Neural crest cell (in vitro differentiated cells): Measurements from ENCODE around the gene RPTOR. TPM values are rescaled to one million over a fixed set of nuclear protein-coding genes. Genes with fewer than 3 reads are reported as not detected.

ENCODE experiments used
- DNase-seq: peaks from one replicate; pipeline ENCODE4 v3.0.0; 2021; ENCODE audit warnings: low read depth, mixed read lengths, low spot score
- H3K27ac Mint-ChIP-seq: one replicate; pipeline ENCODE4 v1.8.0; 2021; ENCODE audit warnings: mild to moderate bottlenecking, mixed read lengths; ENCODE audit not compliant: unreplicated experiment
- H3K27me3 Mint-ChIP-seq: 2 replicates; pipeline ENCODE4 v1.8.0; 2021; ENCODE audit warnings: low read depth, mild to moderate bottlenecking, mixed read lengths
- H3K36me3 Mint-ChIP-seq: 2 replicates; pipeline ENCODE4 v1.8.0; 2021; ENCODE audit warnings: low read depth, mild to moderate bottlenecking, mixed read lengths
- H3K4me1 Mint-ChIP-seq: 2 replicates; pipeline ENCODE4 v1.8.0; 2021; ENCODE audit warnings: mixed read lengths
- H3K4me3 Mint-ChIP-seq: one replicate; pipeline ENCODE4 v1.8.0; 2021; ENCODE audit warnings: mild to moderate bottlenecking, mixed read lengths
- H3K9me3 Mint-ChIP-seq: 2 replicates; pipeline ENCODE4 v1.8.0; 2021; ENCODE audit warnings: mixed read lengths
- CTCF ChIP-seq: fragments of 200-600 bp; sonication (generic); conservative IDR thresholded peaks from 2 replicates; pipeline ENCODE4 v1.5.0; 2021; ENCODE audit warnings: antibody characterized with exemption, mild to moderate bottlenecking
- total RNA-seq: library from RNA; stranded (reverse); gene quantifications from 2 replicates; pipeline ENCODE4 v1.2.1, GENCODE V29; 2021

Gene RPTOR
- total RNA-seq, 1 donor from 2014 or later, result 41.1 TPM

DNA sequence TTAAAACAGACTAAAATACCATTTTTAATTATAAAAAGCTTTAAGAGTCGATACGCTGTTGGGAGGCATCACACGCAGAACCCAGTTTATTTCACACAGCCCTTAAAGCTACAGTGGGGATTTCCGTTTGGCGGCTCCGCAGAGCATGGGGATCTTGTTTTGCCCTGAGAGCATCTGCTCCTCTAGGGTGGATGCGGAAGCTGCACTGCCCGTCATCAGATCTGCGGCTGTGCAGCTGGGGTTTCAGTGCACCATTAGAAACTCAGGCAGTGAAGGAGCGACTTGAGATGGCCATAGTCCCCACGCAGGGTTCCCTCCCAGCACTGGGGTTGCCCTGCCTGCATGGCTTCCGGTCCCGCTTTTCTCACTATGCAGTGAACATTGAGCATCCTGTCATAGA, 384.8 kb downstream of the RPTOR start:
- no peaks in the 10 kb centered on the region for H3K27me3 Mint-ChIP-seq
- no peak for DNase-seq
- no peak overlapping the region for H3K27ac Mint-ChIP-seq
- no peak overlapping the region for H3K4me3 Mint-ChIP-seq
- peaks cover 13% of the 10 kb centered on the region for H3K4me1 Mint-ChIP-seq
- peaks cover 6% of the 10 kb centered on the region for H3K36me3 Mint-ChIP-seq
- no peak for TF ChIP-seq CTCF
- no peaks in the 10 kb centered on the region for H3K9me3 Mint-ChIP-seq

GRCh38 chr17:80930335-80931279, 386.0 kb downstream of the RPTOR start:
- Mint-ChIP-seq H3K27me3 (peaks cover under 1% of the 10 kb centered on the region), H3K27ac (peak overlapping the region; percentile 36), H3K36me3 (peaks cover 6% of the 10 kb centered on the region), H3K4me3 (no peak overlapping the region), H3K9me3 (no peaks in the 10 kb centered on the region), H3K4me1 (peaks cover 13% of the 10 kb centered on the region)
- DNase-seq, result no peak
- no peak for TF ChIP-seq CTCF

DNA sequence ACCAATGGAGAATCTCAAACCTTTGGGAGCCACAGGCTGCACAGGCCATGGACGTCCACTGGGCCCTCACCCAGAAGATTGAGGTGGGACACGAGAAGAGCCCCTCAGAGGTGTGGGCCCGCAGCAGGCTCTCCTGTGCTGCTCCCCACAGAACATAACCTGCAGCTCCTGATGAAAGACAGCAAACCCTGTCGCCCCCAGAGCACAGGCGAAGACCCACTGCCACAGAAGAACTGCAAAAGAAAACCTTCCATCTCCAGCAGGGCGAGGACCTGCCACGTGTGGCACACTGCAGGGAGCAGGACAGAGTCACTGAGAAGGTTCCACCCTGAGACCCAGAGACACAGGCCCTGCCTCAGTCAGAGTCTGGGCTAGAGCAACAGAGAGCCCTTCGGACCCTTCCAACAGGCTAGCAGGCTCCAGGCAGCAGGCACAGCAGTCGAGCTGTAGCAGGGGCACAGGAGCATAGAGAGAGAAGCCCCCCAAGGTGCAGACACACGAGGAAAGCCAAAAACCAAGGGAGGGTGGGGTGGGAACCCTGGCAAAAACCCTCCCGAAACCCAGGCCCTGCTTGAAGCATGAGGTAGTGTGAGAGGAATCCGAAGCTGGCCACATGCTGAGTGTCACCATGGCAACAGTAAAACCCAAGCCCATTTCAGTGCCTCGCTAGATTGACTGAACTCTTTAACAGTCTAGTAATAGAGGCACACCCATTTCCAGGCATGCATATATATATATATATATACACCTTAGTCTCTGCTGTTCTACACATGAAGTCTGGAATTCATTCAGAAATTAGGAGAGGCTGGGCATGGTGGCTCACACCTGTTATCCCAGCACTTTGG, 387.0 kb downstream of the RPTOR start:
- H3K4me1 Mint-ChIP-seq, result peaks cover 17% of the 10 kb centered on the region
- no peaks in the 10 kb centered on the region for H3K9me3 Mint-ChIP-seq
- H3K4me3 Mint-ChIP-seq, result no peak overlapping the region
- peaks cover 6% of the 10 kb centered on the region for H3K36me3 Mint-ChIP-seq
- peak overlapping the region; percentile 81 for H3K27ac Mint-ChIP-seq
- TF ChIP-seq CTCF, result no peak
- DNase-seq, result no peak
- H3K27me3 Mint-ChIP-seq, result peaks cover 4% of the 10 kb centered on the region

DNA sequence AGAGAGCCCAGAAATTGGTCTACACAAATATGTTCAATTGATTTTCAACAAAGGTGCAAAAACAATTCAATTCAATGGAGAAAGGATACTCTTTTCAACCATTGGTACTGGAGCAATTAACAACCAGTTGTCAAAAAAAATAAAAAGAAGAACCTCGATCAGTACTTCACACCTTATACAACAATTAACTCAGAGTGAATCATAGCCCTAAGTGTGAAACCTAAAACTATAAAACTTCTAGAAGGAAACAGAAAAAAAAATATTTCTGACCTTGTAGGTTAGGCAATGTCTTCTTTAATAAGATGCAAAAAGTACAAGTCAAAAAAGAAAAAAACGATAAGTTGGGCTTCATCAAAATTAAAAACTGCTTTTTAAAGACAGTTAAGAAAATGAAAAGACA, 390.9 kb downstream of the RPTOR start:
- no peak overlapping the region for H3K27ac Mint-ChIP-seq
- H3K4me1 Mint-ChIP-seq, result peaks cover 31% of the 10 kb centered on the region
- TF ChIP-seq CTCF, result no peak
- H3K9me3 Mint-ChIP-seq, result no peaks in the 10 kb centered on the region
- no peak for DNase-seq
- H3K27me3 Mint-ChIP-seq, result peaks cover 19% of the 10 kb centered on the region
- H3K4me3 Mint-ChIP-seq, result no peak overlapping the region
- H3K36me3 Mint-ChIP-seq, result peaks cover 3% of the 10 kb centered on the region

- Mint-ChIP-seq H3K27ac (no peak overlapping the region), H3K27me3 (peaks cover 19% of the 10 kb centered on the region), H3K4me3 (no peak overlapping the region), H3K9me3 (no peaks in the 10 kb centered on the region), H3K4me1 (peaks cover 31% of the 10 kb centered on the region), H3K36me3 (peaks cover 3% of the 10 kb centered on the region)
- no peak for TF ChIP-seq CTCF
- no peak for DNase-seq
Observed at GRCh38 chr17:80936218-80936617, 391.6 kb downstream of the RPTOR start.
